MCF 10A (cell line): ENCODE data around the gene ACAA1. TPM values are rescaled to one million over a fixed set of nuclear protein-coding genes. Genes with fewer than 3 reads are reported as not detected.
A peak's percentile ranks its signal among the peaks of the same experiment; 100 is the strongest.

Experiments
- BruUV-seq: library from RNA; stranded (reverse); fragments of 400-500 nt; replicated peaks from 2 replicates; lab custom pipeline; 2021; lab: Mats Ljungman, UMichigan
- CTCF ChIA-PET: fragments of 300-600 bp; sonication (Branson Sonifier 250); formaldehyde crosslinking; extraction: SDS; loops from one replicate; lab custom pipeline; 2021; ENCODE audit warnings: antibody characterized with exemption, inconsistent platforms; lab: Yijun Ruan, JAX
- POLR2A ChIA-PET: fragments of 300-600, 350-650 bp; sonication (Branson Sonifier 250); formaldehyde crosslinking; extraction: SDS; loops from one replicate; lab custom pipeline; 2020; ENCODE audit warnings: antibody characterized with exemption, inconsistent platforms; lab: Yijun Ruan, JAX
- DNase-seq: peaks from one replicate; pipeline ENCODE4 v3.0.0-alpha.2; 2018; ENCODE audit not compliant: unreplicated experiment
- H3K27ac Mint-ChIP-seq: one replicate; pipeline ENCODE4 v1.8.0; 2022; ENCODE audit warnings: mild to moderate bottlenecking, low read depth, mixed read lengths; ENCODE audit not compliant: unreplicated experiment
- H3K27me3 Mint-ChIP-seq: one replicate; pipeline ENCODE4 v1.8.0; 2022; ENCODE audit warnings: mixed read lengths; ENCODE audit not compliant: insufficient read depth, unreplicated experiment
- H3K36me3 Mint-ChIP-seq: one replicate; pipeline ENCODE4 v1.8.0; 2022; ENCODE audit warnings: mild to moderate bottlenecking, moderate library complexity, mixed read lengths; ENCODE audit not compliant: insufficient read depth, unreplicated experiment
- H3K4me1 Mint-ChIP-seq: one replicate; pipeline ENCODE4 v1.8.0; 2022; ENCODE audit warnings: mixed read lengths; ENCODE audit not compliant: insufficient read depth, unreplicated experiment
- H3K4me3 Mint-ChIP-seq: one replicate; pipeline ENCODE4 v1.8.0; 2022; ENCODE audit warnings: mild to moderate bottlenecking, moderate library complexity, mixed read lengths; ENCODE audit not compliant: unreplicated experiment
- H3K9me3 Mint-ChIP-seq: one replicate; pipeline ENCODE4 v1.8.0; 2022; ENCODE audit warnings: mixed read lengths; ENCODE audit not compliant: unreplicated experiment
- intact Hi-C: fragments of 100-400 bp; cut with micrococcal nuclease; formaldehyde crosslinking; loops from 2 replicates; pipeline ENCODE4 v1.14.1; 2022
- total RNA-seq: library from RNA; stranded (reverse); gene quantifications from 2 replicates; pipeline ENCODE4 v1.2.3, GENCODE V29; 2022
- TF ChIP-seq, protein P1 (sequence below): fragments of 200-600 bp; IDR thresholded peaks from one replicate; pipeline ENCODE4 v1.8.0; 2022; ENCODE audit warnings: antibody characterized with exemption, mild to moderate bottlenecking; ENCODE audit not compliant: unreplicated experiment

The ACAA1 gene
- total RNA-seq, 1 experiment from 2014 or later: 46.7 TPM

DNA sequence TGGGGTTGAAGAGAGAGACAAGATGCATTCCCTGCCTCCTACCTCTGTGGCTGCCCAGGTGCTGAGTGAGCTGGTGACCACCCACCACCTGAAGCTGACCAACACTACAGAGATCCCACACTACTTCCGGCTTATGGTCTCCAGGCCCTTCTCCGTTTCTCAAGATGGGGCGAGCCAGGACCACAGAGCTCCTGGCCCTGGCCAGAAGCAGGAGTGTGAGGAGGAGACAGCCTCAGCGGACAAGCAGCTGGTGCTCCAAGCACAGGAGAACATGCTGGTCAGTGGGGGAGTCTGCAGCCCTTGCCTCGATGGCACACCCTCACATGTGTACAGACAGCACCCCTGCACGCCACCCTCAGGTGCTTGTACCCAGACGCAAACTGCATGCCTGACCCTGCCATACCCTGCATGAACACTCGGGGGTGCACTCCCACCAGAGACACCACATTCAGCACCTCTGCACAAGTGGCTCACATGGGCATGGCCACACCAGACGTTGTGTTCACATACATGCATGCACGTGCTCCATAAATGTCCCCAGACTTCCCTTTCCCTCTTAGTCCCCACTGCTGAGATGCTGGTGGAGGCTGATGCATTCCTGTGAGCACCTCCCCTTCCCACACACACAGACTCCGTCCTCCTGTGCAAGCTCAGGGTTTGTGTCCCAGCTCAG lies 19.0 kb downstream of the ACAA1 start:
- peak; percentile 65 for DNase-seq
- no peaks in the 10 kb centered on the region for H3K9me3 Mint-ChIP-seq
- H3K4me1 Mint-ChIP-seq: no peaks in the 10 kb centered on the region
- CTCF ChIA-PET: interaction anchor here (0.5 to 4.4 kb wide), 34 partner anchors 9 to 1087 kb away, joined by 3 to 46 read pairs (median 4); partner anchors contain the start of gene XYLB
- intact Hi-C loops: loop anchor here (1.0 to 5.0 kb wide), 5 partner anchors 114 to 362 kb away; partner anchors contain the start of gene XYLB
- no peak overlapping the region for H3K4me3 Mint-ChIP-seq
- peaks cover 22% of the 10 kb centered on the region for H3K36me3 Mint-ChIP-seq
- no TSS peak for BruUV-seq
- POLR2A ChIA-PET: interaction anchor here (0.6 to 2.0 kb wide), 5 partner anchors 19 to 129 kb away, joined by 3 to 9 read pairs (median 7); partner anchors contain the start of gene ACAA1
- TF ChIP-seq, protein P1, sequence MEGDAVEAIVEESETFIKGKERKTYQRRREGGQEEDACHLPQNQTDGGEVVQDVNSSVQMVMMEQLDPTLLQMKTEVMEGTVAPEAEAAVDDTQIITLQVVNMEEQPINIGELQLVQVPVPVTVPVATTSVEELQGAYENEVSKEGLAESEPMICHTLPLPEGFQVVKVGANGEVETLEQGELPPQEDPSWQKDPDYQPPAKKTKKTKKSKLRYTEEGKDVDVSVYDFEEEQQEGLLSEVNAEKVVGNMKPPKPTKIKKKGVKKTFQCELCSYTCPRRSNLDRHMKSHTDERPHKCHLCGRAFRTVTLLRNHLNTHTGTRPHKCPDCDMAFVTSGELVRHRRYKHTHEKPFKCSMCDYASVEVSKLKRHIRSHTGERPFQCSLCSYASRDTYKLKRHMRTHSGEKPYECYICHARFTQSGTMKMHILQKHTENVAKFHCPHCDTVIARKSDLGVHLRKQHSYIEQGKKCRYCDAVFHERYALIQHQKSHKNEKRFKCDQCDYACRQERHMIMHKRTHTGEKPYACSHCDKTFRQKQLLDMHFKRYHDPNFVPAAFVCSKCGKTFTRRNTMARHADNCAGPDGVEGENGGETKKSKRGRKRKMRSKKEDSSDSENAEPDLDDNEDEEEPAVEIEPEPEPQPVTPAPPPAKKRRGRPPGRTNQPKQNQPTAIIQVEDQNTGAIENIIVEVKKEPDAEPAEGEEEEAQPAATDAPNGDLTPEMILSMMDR: peak; percentile 70
- peaks cover 12% of the 10 kb centered on the region for H3K27me3 Mint-ChIP-seq
- no peak overlapping the region for H3K27ac Mint-ChIP-seq

DNA sequence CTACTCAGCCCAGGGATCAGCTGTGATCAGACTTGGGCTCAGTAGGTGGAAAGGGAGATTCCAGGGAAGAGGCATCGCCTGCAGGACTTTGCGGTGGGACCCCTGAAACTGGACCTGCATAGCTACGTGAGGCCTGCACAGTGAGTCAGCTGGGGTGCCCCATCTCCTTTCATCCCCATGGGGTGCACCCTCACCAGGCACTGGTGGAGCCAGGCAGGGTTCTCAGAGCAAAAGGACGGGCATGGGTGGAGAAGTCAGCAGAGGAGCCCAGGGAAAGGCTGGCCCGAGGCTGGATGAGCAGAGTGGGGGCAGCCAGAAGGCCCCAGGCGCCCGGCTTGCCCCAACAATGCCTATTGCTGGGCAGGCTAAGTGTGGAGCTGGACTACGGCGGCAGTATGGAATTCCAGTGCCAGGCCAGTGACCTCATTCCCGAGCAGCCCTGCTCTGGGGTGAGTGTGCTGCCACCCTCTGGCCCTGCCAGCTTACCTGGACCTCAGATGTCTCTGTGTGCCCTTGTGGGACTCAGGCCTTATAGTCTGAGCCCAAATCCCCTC lies 19.7 kb downstream of the ACAA1 start:
- intact Hi-C loops: loop anchor here (1.0 to 5.0 kb wide), 2 partner anchors 113 to 230 kb away; partner anchors contain the start of gene XYLB
- H3K27me3 Mint-ChIP-seq: peaks cover 12% of the 10 kb centered on the region
- no peaks in the 10 kb centered on the region for H3K9me3 Mint-ChIP-seq
- TF ChIP-seq, protein P1: no peak
- H3K4me3 Mint-ChIP-seq: no peak overlapping the region
- H3K36me3 Mint-ChIP-seq: peaks cover 20% of the 10 kb centered on the region
- POLR2A ChIA-PET: interaction anchor here (0.6 to 2.0 kb wide), 2 partner anchors 20 to 61 kb away, joined by 3 to 9 read pairs; partner anchors contain the start of gene ACAA1
- H3K4me1 Mint-ChIP-seq: no peaks in the 10 kb centered on the region
- BruUV-seq: no TSS peak
- H3K27ac Mint-ChIP-seq: no peak overlapping the region
- CTCF ChIA-PET: interaction anchor here (0.6 to 4.4 kb wide), 34 partner anchors 8 to 1087 kb away, joined by 3 to 46 read pairs (median 4); partner anchors contain the start of gene XYLB
- peak; percentile 39 for DNase-seq

DNA sequence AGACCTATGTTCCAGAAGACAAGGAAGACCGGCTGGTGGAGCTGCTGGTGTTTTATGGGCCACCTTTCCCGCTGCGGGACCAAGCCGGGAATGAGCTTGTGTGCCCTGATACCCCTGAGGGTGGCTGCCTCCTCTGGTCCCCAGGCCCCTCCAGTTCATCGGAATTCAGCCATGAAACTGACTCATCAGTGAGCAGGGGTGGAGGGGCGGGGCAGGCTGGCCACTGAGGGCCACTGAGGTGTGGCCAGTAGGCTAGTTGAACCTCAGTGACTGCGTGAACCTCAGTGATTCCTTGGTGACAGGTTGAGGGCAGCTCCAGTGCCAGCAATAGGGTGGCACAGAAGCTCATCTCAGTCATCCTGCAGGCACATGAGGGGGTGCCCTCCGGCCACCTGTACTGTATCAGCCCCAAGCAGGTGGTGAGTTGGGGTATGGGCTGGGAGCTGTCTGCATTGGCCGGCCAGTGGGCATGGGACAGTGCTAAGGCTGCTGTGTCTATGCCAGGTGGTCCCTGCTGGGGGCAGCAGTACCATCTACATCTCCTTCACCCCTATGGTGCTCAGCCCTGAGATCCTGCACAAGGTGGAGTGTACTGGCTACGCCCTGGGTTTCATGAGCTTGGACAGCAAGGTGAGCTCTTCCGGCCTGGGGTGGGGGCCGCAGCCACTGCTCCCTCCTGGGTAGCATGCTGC lies 20.3 kb downstream of the ACAA1 start:
- ChIA-PET CTCF (interaction anchor here (0.5 to 4.4 kb wide), 26 partner anchors 9 to 1010 kb away, joined by 3 to 46 read pairs (median 4); partner anchors contain the start of gene XYLB), POLR2A (interaction anchor here (0.6 to 2.0 kb wide), 4 partner anchors 9 to 154 kb away, joined by 3 to 9 read pairs (median 4); partner anchors contain the start of gene ACAA1)
- intact Hi-C loops: loop anchor here (1.0 to 5.0 kb wide), 2 partner anchors 112 to 231 kb away; partner anchors contain the start of gene XYLB
- TF ChIP-seq, protein P1: no peak
- Mint-ChIP-seq H3K36me3 (peaks cover 13% of the 10 kb centered on the region), H3K27me3 (peaks cover 12% of the 10 kb centered on the region), H3K9me3 (no peaks in the 10 kb centered on the region), H3K4me3 (no peak overlapping the region), H3K27ac (no peak overlapping the region), H3K4me1 (no peaks in the 10 kb centered on the region)
- DNase-seq: no peak
- no TSS peak for BruUV-seq
